Right ventricle myocardium inferior (tissue), 1 donor: ENCODE measurements around the gene MKRN2OS. TPM values are rescaled to one million over a fixed set of nuclear protein-coding genes. Genes with fewer than 3 reads are reported as not detected.

Source experiments
- ATAC-seq: fragments of 200-7000 bp; cut with Tn5 transposase; one replicate; pipeline ENCODE4 v1.9.1; 2020; ENCODE audit warnings: mild to moderate bottlenecking, moderate library complexity
- DNase-seq: peaks from one replicate; pipeline ENCODE4 v3.0.0; 2021; ENCODE audit errors: missing footprints
- intact Hi-C: fragments of 100-400 bp; cut with DNase I; formaldehyde crosslinking; loops from one replicate; pipeline ENCODE4 v1.11.0; 2022
- total RNA-seq: library from RNA; stranded (reverse); fragmentation: NEBNext Ultra II Directional; extraction: Animal tissue kit (Norgen Biotek cat#: 25700); gene quantifications from one replicate; pipeline ENCODE4 v1.2.1, GENCODE V29; 2021
- donor health status: DM: no; HTN: yes; CAD: no; lungs with severe emphysema.

Gene MKRN2OS
- total RNA-seq, 1 donor from 2014 or later, result not detected

DNA sequence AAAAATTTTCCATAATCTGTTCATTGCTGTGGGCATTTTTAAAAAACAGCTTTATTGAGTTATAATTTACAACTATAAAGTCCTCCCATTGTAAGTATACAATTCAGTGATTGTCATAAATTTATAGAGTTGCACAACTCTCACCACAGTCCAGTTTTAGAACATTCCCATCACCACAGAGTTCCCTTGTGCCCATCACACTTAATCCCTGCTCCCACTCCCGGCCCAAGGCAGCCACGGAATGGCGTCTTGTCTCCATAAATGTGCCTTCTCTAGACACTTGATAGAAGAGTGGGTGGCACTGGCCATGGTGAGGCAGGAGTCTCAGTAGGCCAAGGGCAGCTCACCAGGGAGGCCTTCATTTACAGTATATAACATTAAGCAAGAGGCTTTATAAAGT lies 54.8 kb downstream of the MKRN2OS start:
- ATAC-seq, result no peak
- intact Hi-C loops, result no loop called here
- DNase-seq, result no peak

DNA sequence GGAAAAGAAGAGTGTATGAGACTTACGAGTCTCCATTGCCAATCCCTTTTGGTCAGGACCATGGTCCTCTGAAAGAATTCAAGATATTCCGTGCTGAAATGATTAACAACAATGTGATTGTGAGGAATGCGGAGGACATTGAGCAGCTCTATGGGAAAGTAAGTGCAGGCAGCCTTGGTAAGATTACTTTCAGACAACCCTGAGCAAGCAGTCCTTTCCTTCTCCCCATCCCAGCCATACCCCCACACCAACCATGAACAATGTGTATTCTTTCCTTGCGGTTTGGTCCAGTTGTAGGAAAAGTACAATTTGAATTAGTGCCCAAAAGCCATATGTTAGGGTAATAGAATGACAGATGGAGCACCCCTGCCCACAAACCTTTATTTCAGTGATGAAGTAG lies 55.5 kb downstream of the MKRN2OS start:
- intact Hi-C loops, result no loop called here
- no peak for DNase-seq
- ATAC-seq, result no peak

Other genes starting within 250 kb of the MKRN2OS start
- gene TSEN2, start 61.0 kb downstream of the MKRN2OS start, total RNA-seq, result 24.1 TPM
- 31.0 TPM for gene MKRN2, start 11.6 kb upstream of the MKRN2OS start, total RNA-seq
- gene RAF1, start 118.6 kb upstream of the MKRN2OS start, total RNA-seq, result 144 TPM
- 4.2 TPM for gene TMEM40, start 213.8 kb upstream of the MKRN2OS start, total RNA-seq